ENCODE results near the gene NACAD. TPM values are rescaled to one million over a fixed set of nuclear protein-coding genes. Genes with fewer than 3 reads are reported as not detected.

Gene NACAD
- total RNA-seq, 1 donor from 2014 or later, result 11.4 TPM

DNA sequence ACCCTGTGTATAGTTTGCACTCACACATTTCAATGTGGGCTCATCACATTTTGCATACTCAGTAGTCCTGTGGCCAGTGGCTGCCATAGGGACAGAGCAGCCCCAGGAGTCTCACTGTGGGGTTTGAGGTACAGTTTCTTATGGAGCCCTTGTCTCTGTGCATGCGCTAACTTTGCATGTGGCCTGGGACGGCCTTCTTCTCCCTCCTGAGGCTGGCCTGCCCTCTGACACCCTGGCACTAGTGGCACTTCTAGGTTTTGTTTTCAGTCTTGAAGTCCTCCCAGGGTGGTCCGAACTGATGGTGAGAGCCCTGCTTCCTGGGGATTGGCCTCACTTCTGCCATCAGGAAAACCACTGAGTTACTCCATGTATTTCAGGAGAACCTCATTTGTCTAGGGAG lies 21.2 kb downstream of the NACAD start:
- H3K9me3 Mint-ChIP-seq, result no peaks in the 10 kb centered on the region
- no peaks in the 10 kb centered on the region for H3K4me1 Mint-ChIP-seq
- H3K27me3 Mint-ChIP-seq (ENCODE audit: low read depth), result no peaks in the 10 kb centered on the region
- H3K4me3 Mint-ChIP-seq, result no peak overlapping the region
- H3K27ac Mint-ChIP-seq, result no peak overlapping the region
- no peak for DNase-seq (ENCODE audit: low spot score in 2 of 2, unreplicated experiment in 2 of 2)
- TF ChIP-seq, protein P1, sequence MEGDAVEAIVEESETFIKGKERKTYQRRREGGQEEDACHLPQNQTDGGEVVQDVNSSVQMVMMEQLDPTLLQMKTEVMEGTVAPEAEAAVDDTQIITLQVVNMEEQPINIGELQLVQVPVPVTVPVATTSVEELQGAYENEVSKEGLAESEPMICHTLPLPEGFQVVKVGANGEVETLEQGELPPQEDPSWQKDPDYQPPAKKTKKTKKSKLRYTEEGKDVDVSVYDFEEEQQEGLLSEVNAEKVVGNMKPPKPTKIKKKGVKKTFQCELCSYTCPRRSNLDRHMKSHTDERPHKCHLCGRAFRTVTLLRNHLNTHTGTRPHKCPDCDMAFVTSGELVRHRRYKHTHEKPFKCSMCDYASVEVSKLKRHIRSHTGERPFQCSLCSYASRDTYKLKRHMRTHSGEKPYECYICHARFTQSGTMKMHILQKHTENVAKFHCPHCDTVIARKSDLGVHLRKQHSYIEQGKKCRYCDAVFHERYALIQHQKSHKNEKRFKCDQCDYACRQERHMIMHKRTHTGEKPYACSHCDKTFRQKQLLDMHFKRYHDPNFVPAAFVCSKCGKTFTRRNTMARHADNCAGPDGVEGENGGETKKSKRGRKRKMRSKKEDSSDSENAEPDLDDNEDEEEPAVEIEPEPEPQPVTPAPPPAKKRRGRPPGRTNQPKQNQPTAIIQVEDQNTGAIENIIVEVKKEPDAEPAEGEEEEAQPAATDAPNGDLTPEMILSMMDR (IDR thresholded peaks at IDR 0.05; ENCODE audit: unreplicated experiment), result no peak
- peaks cover 16% of the 10 kb centered on the region for H3K36me3 Mint-ChIP-seq

DNA sequence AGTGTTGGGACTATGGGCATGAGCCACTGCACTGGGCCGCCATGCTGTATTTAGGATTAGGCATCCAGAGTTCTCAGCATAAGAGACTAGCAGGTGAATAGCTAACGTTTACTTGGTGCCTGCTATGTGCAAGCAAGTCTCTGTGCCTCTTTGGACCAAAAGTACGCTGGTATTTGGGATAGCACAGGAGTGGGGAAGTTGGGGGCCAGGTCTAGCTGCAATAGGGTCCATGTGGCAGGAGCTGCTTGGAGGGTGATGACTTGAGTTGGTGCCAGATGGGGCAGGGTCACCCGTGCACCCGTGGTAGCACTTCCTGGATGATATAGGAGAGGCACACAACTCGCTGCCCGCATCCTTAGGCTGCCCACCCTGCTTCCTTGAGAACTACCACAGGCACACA lies 22.4 kb downstream of the NACAD start:
- no peaks in the 10 kb centered on the region for H3K9me3 Mint-ChIP-seq
- H3K4me1 Mint-ChIP-seq, result no peaks in the 10 kb centered on the region
- no peak overlapping the region for H3K27ac Mint-ChIP-seq
- TF ChIP-seq, protein P1 (IDR thresholded peaks at IDR 0.05; ENCODE audit: unreplicated experiment), result no peak
- no peaks in the 10 kb centered on the region for H3K27me3 Mint-ChIP-seq (ENCODE audit: low read depth)
- no peak overlapping the region for H3K4me3 Mint-ChIP-seq
- DNase-seq (ENCODE audit: low spot score in 2 of 2, unreplicated experiment in 2 of 2), result no peak
- H3K36me3 Mint-ChIP-seq, result peaks cover 16% of the 10 kb centered on the region

DNA sequence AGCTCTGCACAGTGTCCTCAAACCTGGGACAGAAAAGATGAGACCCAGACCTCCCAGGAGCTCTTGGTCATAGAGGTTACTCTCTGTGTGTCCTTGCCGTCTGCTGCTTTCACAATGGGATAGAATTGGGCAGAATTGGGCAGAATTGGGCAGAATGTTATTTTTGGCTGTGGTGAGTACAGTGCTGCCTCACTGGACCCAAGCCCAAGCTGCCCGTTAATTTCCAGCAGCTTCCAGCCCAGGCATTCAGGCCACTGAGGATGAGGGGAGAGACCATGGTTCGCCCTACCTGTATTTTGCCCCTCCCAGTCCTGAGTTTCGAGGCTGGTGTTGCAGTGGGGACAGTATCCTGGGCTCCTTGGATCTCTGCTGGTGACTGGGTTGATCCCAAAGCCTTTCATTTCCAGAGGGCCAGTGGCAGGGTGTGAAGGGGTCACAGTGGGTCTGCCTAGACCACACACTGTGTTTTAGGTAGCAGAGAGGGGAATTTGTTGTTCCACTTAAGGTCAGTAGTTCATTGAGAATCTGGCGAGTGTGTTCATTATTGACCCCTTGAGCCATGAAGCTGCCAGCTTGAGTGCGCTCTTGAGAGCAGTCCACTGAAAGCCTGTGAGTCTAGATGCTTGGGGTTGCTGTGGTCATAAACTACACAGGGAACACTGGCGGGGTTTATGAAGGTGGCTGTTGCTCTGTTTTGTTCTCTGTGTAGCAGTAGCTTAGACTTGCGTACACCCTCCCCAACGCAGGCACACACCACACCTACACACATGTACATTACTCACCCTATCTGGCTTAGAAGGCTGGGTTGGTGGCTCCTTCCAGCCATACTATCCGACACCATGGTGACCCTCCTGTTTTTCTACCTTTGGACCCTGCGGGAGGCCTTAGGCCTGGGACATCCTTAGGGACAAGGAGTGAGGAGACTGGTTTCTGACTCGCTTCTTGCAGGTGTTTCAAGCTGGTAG lies 23.5 kb downstream of the NACAD start:
- H3K36me3 Mint-ChIP-seq, result peaks cover 17% of the 10 kb centered on the region
- no peaks in the 10 kb centered on the region for H3K27me3 Mint-ChIP-seq (ENCODE audit: low read depth)
- no peaks in the 10 kb centered on the region for H3K9me3 Mint-ChIP-seq
- no peak overlapping the region for H3K4me3 Mint-ChIP-seq
- H3K4me1 Mint-ChIP-seq, result no peaks in the 10 kb centered on the region
- no peak for DNase-seq (ENCODE audit: low spot score in 2 of 2, unreplicated experiment in 2 of 2)
- TF ChIP-seq, protein P1 (IDR thresholded peaks at IDR 0.05; ENCODE audit: unreplicated experiment), result no peak
- H3K27ac Mint-ChIP-seq, result no peak overlapping the region

DNA sequence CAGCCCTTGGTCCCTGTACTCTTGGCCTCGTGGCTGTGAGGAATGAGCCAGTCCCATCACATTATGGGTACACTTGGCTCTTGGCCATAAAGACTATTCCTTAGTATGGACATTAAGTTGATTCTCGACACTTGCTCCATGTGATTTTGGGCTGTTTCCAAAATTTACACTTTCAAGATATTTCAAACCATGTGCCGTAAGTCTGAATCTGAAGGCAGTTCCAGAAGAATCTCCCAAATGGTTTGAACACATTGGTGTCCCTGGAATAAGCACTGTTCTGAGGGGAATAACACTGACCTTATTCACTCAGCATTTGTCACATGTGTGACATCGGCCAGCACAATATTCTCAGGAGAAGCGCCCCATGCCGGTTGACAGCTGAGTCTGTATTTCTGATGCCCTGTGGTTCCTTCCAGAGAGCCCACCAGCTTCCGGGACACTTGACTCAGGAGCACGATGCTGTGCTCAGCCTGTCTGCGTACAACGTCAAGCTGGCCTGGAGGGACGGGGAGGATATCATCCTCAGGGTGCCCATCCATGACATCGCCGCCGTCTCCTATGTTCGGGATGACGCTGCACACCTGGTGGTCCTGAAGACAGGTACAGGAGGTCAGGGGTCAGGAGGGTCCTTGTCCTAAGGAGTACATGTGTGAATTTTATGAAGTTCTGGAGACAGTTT lies 24.6 kb downstream of the NACAD start:
- TF ChIP-seq, protein P1 (IDR thresholded peaks at IDR 0.05; ENCODE audit: unreplicated experiment), result no peak
- no peaks in the 10 kb centered on the region for H3K27me3 Mint-ChIP-seq (ENCODE audit: low read depth)
- H3K36me3 Mint-ChIP-seq, result peaks cover 18% of the 10 kb centered on the region
- H3K4me1 Mint-ChIP-seq, result no peaks in the 10 kb centered on the region
- no peak for DNase-seq (ENCODE audit: low spot score in 2 of 2, unreplicated experiment in 2 of 2)
- H3K9me3 Mint-ChIP-seq, result no peaks in the 10 kb centered on the region
- H3K27ac Mint-ChIP-seq, result no peak overlapping the region
- no peak overlapping the region for H3K4me3 Mint-ChIP-seq

DNA sequence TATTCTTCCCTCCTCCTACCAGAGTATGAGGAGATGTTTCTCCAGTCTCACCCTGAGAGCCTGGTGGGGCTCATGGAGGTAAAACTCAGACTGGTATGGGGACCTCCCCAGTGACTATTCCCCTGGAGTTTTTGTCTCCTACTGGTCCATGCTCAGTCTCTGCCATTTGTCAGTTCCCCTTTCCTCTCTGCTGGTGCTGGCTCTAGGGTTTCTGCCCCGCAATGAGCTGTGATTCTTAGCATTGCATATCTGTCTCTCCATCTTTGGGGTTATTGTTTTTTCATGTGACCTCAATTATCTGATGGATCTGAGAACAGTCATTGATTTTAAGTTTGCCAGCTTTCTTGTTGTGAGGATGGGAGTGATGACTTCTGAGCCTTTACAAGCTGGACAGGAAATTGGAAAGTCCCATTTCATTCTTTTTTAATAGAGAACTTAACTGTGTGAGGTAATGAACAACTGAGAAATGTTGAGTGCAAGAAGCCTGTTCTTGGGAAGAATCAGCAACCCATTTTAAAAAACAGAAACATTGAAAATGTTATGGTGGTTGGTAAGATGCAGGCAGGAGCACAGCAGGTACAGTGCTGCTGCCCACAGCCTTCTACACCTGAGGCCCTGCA lies 26.9 kb downstream of the NACAD start:
- TF ChIP-seq, protein P1 (IDR thresholded peaks at IDR 0.05; ENCODE audit: unreplicated experiment), result no peak
- Mint-ChIP-seq H3K27me3 (ENCODE audit: low read depth) (no peaks in the 10 kb centered on the region), H3K4me1 (no peaks in the 10 kb centered on the region), H3K36me3 (peaks cover 21% of the 10 kb centered on the region), H3K4me3 (no peak overlapping the region), H3K27ac (no peak overlapping the region), H3K9me3 (no peaks in the 10 kb centered on the region)
- no peak for DNase-seq (ENCODE audit: low spot score in 2 of 2, unreplicated experiment in 2 of 2)
